Kidney (tissue), 14 donors: ENCODE results near the gene ABTB2. TPM values are rescaled to one million over a fixed set of nuclear protein-coding genes. Genes with fewer than 3 reads are reported as not detected.

Source experiments
- DNase-seq, 5 donors: peaks; one replicate each; pipeline ENCODE4 v3.0.0-alpha.2; 2013 to 2020
- FAIRE-seq: peaks from 2 replicates; lab custom pipeline; 2012; peaks lifted over from hg19 to GRCh38; lab: Jason Lieb, UNC
- H3K27ac ChIP-seq, 2 donors: one replicate each; pipeline ENCODE4 v1.7.0; 2013; ENCODE audit warnings: low read depth in 2 of 2, low read length in 2 of 2, inconsistent platforms in 1 of 2
- H3K27me3 ChIP-seq: one replicate; pipeline ENCODE4 v1.7.1; 2013; ENCODE audit warnings: low read length, inconsistent platforms; ENCODE audit not compliant: control insufficient read depth, insufficient read depth
- H3K36me3 ChIP-seq, 3 donors: one replicate each; pipeline versions ENCODE4 v1.7.0 to v1.7.1; 2013; ENCODE audit warnings: low read length in 3 of 3, control low read depth in 1 of 3, inconsistent platforms in 1 of 3; ENCODE audit not compliant: insufficient read depth in 3 of 3, control insufficient read depth in 2 of 3
- H3K4me1 ChIP-seq, 3 donors: one replicate each; pipeline versions ENCODE4 v1.7.0 to v1.7.1; 2013; ENCODE audit warnings: low read length in 3 of 3, inconsistent platforms in 1 of 3, low read depth in 1 of 3; ENCODE audit not compliant: control insufficient read depth in 2 of 3, insufficient read depth in 2 of 3
- H3K4me3 ChIP-seq, 3 donors: one replicate each; pipeline versions ENCODE4 v1.7.0 to v1.8.1; 2013; ENCODE audit warnings: low read length in 3 of 3, control low read depth in 1 of 3, inconsistent platforms in 1 of 3
- H3K9ac ChIP-seq, 3 donors: one replicate each; pipeline versions ENCODE4 v1.7.0 to v1.7.1; 2013; ENCODE audit warnings: low read length in 3 of 3, control low read depth in 1 of 3, inconsistent platforms in 1 of 3
- H3K9me3 ChIP-seq, 3 donors: one replicate each; pipeline versions ENCODE4 v1.7.0 to v1.7.1; 2013; ENCODE audit warnings: low read length in 3 of 3, control low read depth in 1 of 3, inconsistent platforms in 1 of 3; ENCODE audit not compliant: control insufficient read depth in 2 of 3, insufficient read depth in 1 of 3
- CTCF ChIP-seq: IDR thresholded peaks from 3 replicates; pipeline ENCODE4 v1.5.1; 2012; ENCODE audit warnings: mild to moderate bottlenecking, moderate library complexity, borderline replicate concordance; ENCODE audit not compliant: insufficient read depth; ENCODE audit errors: extremely low read depth
- intact Hi-C: fragments of 100-400 bp; cut with DNase I; formaldehyde crosslinking; loops from one replicate; pipeline ENCODE4 v1.11.1; 2022
- polyA plus RNA-seq: library from polyadenylated mRNA; stranded (reverse); fragments of 350-450 nt; fragmentation: Illumina TruSeq; extraction: RNeasy Lipid Tissue Mini Kit (QIAGEN cat#74804); gene quantifications from one replicate; pipeline ENCODE4 v1.2.3, GENCODE V29; 2014; ENCODE audit warnings: low read depth, low replicate concordance; ENCODE audit not compliant: insufficient read depth
- total RNA-seq: library from RNA; stranded (reverse); fragmentation: NEBNext Ultra II Directional; extraction: Animal tissue kit (Norgen Biotek cat#: 25700); gene quantifications from one replicate; pipeline ENCODE4 v1.2.1, GENCODE V29; 2021
- donor health status: control.
- donor health status: control.
- donor health status: control.
- donor health status: control.
- donor health status: control.
- donor health status: DM: yes; HTN: yes; CAD: no.
- donor health status: Normal renal cell carcinoma (clear cell type).

The ABTB2 gene
- total and polyA plus RNA-seq, 2 donors from 2014 or later: 7.6 to 22.1 TPM

GRCh38 chr11:34308049-34308912 is 49.5 kb downstream of the ABTB2 start:
- Histone ChIP-seq H3K4me3 (no peak overlapping the region), H3K27me3 (no peaks in the 10 kb centered on the region), H3K4me1 (peaks cover 0 to 16% (median 0%) of the 10 kb centered on the region in 3 donors), H3K27ac (peak overlapping the region in 1 of 2 donors; percentile 63), H3K36me3 (no peaks in the 10 kb centered on the region), H3K9me3 (no peaks in the 10 kb centered on the region), H3K9ac (no peak overlapping the region)
- intact Hi-C loops: no loop called here
- no peak for FAIRE-seq
- no peak for DNase-seq
- no peak for TF ChIP-seq CTCF

- Histone ChIP-seq H3K4me3 (no peak overlapping the region), H3K9ac (no peak overlapping the region), H3K27ac (no peak overlapping the region), H3K36me3 (no peaks in the 10 kb centered on the region), H3K9me3 (no peaks in the 10 kb centered on the region), H3K27me3 (no peaks in the 10 kb centered on the region), H3K4me1 (peaks cover 0 to 14% (median 0%) of the 10 kb centered on the region in 3 donors)
- intact Hi-C loops: no loop called here
- FAIRE-seq (no peak), DNase-seq (no peak)
- TF ChIP-seq CTCF: no peak
Observed at GRCh38 chr11:34305780-34306179, 52.0 kb downstream of the ABTB2 start.

- no peaks in the 10 kb centered on the region for H3K9me3 ChIP-seq
- H3K9ac ChIP-seq: no peak overlapping the region
- intact Hi-C loops: no loop called here
- H3K4me1 ChIP-seq: peaks cover 0 to 12% (median 0%) of the 10 kb centered on the region in 3 donors
- peak overlapping the region in 1 of 2 donors; percentile 1 for H3K27ac ChIP-seq
- DNase-seq: no peak
- H3K36me3 ChIP-seq: no peaks in the 10 kb centered on the region
- H3K27me3 ChIP-seq: no peaks in the 10 kb centered on the region
- no peak overlapping the region for H3K4me3 ChIP-seq
- FAIRE-seq: no peak
- no peak for TF ChIP-seq CTCF
Observed at GRCh38 chr11:34305193-34305592, 52.6 kb downstream of the ABTB2 start.
